HUDEP-2 (cell line): ENCODE results near the gene DLST.

Source experiments
- DNase-seq, 76 experiments: peaks; one replicate each; lab custom pipeline; 2025; ENCODE audit not compliant: unreplicated experiment in 76 of 76; lab: John Stamatoyannopoulos, UW

DLST gene

GRCh38 chr14:74934476-74935359 is 53.0 kb downstream of the DLST start:
- DNase-seq = peak in 1 of 76 experiments; percentile 12

GRCh38 chr14:74935360-74935680 is 53.6 kb downstream of the DLST start:
- DNase-seq = no peak

DNA sequence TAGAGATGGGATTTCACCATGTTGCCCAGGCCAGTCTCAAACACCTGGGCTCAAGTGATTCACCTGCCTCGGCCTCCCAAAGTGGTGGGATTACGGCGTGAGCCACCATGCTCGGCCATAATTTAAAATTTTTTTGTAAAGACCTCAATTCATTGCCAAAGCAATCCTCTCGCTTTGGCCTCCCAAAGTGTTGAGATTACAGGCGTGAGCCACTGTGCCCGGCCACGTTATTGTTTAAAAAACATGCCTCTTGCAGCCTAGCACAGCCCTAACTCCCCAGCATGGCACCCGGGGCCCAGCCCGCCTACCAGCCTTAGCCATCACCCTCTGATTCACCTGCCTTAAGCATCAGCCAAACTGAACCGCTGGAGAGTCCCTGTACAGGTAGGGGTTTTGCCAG is 54.4 kb downstream of the DLST start:
- no peak for DNase-seq

DNA sequence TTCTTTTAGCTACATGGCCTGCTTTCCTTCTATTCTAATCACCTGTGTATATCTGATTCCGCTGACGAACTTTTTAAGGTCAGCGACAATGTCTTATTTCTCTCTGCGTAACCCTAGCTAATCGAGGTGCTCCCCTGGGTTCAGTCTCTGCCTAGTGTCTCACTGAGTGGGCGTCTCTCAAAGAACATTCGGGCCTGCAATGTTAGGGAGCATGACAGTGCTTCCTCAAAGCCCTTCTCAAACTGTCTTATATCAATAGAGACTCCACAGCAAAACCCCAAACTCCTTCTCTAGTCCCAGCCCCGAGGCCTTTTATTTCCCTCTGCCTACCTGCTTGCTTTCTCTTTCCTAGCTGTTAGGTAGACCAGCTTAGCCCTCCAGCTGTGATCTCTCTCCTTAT is 55.0 kb downstream of the DLST start:
- DNase-seq = no peak

GRCh38 chr14:74937171-74937570 is 55.5 kb downstream of the DLST start:
- no peak for DNase-seq

DNA sequence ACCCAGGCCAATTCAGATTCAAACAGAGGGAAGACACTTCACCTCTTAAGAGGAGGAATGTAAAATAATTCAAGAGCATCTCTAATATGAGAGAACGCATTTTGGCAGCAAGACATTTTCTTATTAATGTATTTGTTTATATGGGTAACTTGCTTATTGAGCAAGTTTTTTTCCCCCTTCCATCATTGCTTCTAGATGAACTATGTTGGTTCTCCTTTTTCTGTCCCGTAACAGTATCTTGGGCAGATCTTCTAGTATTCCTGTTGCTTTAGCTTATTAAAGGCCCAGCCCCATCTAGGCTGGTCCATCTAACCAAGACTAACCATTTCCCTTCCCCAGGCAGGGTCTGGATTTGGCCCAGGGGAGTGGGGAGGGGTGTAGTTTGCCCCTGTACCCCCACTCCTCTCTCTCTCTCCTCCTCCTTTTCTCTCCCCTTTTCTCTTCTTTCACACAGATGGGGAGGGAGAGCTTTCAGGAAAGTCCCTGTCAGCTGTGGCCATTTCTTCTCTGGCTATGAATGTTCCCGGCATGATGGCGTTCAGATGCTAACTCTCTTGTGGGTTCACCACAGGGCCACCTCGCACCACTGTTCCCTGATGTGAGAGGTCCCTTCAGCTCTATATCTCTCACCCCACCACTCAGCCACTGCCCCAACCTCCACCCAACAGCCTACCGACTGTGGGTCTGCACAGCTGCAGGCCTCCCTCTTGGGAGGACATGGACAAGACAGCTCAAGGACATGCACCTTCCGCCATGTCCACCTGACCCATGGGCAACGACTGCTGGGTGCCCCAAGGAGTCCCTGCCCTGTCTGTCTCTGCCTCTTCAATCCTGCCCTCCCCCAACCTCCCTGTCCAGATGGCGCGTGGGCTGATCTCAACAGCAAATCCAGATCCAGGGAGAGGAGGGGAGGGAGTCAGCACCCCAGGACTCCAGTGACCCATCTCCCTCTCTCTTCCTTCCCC is 57.1 kb downstream of the DLST start:
- no peak for DNase-seq

- no peak for DNase-seq
These were observed 59.3 kb downstream of the DLST start for GRCh38 chr14:74940956-74941565.

GRCh38 chr14:74941676-74942097 is 60.0 kb downstream of the DLST start:
- DNase-seq = peak in 55 of 76 experiments; percentile 1 to 81 (median 46)

- no peak for DNase-seq
These were observed 60.5 kb downstream of the DLST start for GRCh38 chr14:74942181-74942580.

DNA sequence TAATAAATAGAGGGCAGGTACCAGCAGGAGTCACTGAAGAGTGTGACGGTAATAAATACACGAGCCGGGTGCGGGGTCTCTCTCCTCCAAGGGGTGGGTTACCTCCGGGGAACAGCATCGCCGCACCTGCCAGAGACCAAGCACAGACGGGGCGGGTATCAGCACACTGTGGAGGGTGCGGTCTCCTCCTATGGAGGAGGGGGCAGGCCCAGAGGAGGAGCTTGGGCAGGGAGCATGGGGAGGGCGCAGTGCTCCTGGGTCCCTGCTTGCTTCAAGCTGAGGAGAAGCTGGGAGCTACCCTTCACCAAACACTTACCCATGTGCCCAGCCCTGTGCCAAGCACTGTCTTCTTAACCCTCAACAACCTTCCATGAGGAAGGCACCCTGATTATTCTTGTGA is 60.9 kb downstream of the DLST start:
- peak in 26 of 76 experiments; percentile 8 to 68 (median 34) for DNase-seq

DNA sequence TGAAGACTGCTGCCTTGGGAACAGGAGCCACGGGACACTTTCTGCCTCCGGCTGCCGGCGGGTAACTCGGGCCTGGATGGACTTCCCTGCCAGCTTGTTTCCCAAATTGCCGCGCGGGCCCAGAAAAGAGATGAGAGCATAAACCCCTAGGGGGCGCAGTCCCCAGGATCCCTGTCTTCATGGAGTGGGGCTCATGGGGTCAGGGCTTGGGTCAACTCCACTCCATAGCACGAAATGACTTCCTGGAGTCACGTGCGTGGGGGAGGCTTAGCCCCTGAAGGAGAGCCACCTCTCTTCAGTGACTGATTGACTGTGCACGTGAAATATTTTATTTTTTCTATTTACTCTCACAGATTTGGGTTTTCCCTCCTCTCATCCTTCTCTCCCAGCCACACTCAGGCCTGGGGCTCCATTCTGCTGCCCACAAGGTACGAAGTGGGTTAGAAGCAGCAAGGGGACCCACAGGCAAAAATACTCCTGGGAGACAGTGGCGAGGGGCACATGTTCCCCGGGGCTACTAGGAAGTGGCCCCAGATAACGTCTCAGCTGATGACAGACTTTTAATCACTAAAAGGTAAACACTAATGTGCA is 63.6 kb downstream of the DLST start:
- peak in 41 of 76 experiments; percentile 5 to 56 (median 26) for DNase-seq

GRCh38 chr14:74945852-74946658 is 64.3 kb downstream of the DLST start:
- peak in 62 of 76 experiments; percentile 10 to 81 (median 54) for DNase-seq

GRCh38 chr14:74946659-74947281 is 65.1 kb downstream of the DLST start:
- DNase-seq = no peak

- DNase-seq = no peak
These were observed 65.9 kb downstream of the DLST start for GRCh38 chr14:74947353-74948227.

GRCh38 chr14:74948228-74949175 is 66.8 kb downstream of the DLST start:
- DNase-seq = no peak

GRCh38 chr14:74949191-74949601 is 67.5 kb downstream of the DLST start:
- no peak for DNase-seq

- DNase-seq = peak in 26 of 76 experiments; percentile 5 to 55 (median 26)
These were observed 68.3 kb downstream of the DLST start for GRCh38 chr14:74949859-74950573.
